GM18909 (cell line): ENCODE data around the gene CLGN.

Experiments
- ATAC-seq: cut with Tn5 transposase; IDR thresholded peaks from one replicate; pipeline ENCODE4 v1.9.1; 2021; ENCODE audit warnings: mild to moderate bottlenecking; ENCODE audit not compliant: unreplicated experiment, poor library complexity

CLGN gene

DNA sequence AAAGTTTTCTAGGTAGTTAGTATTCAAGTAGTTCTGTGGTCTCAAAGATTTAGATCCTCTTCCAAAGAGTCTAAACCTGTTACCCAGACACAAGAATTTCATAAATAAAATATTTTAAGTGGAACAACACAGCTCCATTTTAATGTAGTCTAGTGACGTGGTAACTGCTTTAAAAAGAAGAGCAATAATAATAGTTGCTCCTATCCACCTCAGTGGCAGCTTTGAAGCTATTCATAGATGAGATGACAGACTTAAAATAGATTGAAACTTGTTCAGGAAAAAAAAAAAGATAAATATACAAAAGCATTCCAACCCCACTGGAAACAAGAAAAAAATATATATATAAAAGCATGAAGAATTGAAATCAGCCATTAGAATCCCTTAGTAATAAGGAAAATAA is 39.4 kb downstream of the CLGN start:
- ATAC-seq, result no peak

DNA sequence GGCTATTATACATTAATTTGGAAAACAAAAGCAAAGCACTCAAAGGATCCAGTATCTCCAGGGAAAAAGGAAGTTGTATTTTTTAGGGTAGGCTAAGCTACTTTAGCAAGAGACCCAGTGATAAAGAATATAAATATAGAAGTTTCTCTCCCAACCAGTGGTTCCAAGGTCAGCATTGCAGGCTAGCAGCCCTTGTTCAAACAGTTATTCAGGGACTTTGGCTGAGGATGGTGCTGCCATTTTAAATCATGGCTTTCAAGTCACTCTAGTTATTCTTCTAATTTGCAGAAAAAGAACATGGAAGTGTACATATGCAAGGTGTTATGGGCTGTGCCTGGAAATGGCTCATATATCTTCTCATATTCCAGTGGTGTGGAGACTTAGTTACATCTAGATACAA is 44.7 kb downstream of the CLGN start:
- no peak for ATAC-seq

DNA sequence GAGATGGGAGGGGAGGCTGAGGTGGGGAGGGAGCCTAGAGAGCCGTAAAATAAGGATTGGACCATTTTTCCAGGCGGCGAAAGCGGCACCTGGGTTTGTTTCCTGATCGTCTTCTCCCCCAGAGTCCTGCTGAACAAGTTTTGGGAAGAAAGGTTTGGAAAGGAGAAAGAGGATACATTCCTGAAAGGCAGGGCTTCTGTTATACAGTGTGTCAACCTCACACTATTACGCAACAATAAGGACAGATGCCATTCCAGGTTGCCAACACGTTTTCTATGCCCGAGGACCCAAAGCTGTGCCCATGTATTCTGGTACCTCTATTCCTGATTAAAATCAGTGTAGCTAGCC is 53.3 kb downstream of the CLGN start:
- ATAC-seq, result no peak

DNA sequence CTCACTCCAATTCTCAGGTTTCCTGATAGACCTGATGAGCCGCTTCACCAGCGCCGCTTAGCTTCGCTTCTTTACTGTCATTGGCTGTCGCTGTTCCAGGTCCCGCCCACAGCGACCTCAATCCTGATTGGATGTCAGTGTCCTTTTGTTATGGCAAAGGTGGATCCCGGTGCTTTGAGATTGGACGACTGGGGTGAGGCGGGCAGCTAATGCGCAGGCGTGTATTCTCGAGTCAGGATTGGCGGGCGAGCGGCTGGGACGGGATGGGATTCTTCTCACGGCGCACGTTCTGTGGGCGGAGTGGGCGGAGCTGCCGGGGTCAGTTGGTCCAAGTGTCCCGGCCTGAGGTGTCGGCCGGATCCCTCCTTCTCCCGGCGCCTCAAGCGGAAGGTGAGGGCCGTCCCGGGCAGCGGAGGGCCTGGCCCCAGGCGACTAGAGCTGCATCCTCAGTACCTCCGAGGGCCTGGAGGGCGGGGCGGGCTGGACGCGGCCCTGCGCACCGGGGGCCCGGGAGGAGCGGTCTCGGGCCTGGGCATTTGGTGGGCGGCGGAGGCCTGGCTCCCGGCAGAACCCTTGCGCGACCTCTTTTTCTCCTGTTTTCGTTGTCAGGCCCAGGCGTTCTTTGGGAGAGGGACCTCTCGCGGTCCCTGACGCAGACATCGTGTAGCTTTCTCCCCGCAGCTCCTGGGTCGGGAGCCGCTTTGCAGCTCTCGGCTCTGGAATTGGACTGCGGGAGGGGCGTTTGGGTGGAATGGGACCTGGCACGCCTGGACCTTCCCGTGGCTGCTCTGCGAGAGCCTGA is 53.9 kb downstream of the CLGN start, which contains the start of gene SCOC:
Gene SCOC, plus strand, starts transcription at position 319 of the 802 bp plus-strand sequence. CDS start 5,525 bp downstream, outside the sequence.
- ATAC-seq, result peak; percentile 97

DNA sequence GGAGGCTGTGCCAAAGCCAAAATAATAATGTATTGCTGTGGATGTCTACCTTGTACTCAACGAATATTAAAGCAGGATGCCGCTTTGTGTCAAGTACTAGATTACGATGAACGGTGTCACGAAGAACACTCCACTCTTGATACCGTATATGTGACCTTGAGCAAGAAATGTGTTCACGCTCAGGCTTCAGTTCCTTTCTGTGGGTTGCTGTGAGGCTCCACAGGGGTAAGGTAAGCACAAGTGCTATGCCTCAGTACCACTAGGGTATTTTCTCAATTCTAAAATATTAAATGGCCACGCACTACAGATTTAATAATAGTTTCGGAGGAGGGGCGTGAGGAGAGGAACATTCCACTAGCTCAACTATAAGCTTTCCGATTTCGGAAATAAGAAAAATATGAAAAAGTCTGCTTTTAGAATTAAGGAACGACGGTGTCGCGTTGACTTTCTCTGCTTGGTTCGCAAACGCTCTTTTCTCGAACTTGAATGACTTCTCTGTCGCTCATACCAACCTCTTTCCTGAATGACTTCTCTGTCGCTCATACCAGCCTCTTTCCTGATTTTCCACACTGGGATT is 54.6 kb downstream of the CLGN start:
- ATAC-seq, result peak; percentile 65

DNA sequence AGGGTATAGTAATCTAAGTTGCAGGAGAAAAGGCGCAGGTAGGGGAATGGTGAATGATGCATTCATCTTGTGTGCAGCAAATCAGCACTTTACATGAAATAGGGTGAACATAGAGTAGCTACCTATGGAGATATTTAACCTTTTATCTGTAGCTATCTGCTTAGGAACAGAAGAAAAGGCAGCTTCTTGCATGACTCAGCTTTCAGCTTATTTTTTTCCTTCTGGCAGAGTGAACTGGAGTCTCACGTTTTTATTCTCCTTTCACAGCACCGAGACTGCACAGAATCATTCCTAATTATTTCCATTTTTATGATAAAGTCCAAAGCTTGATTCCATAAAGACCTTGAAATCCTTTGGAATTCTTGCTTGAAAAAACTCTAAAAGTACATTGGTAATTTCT is 58.8 kb downstream of the CLGN start:
- no peak for ATAC-seq

DNA sequence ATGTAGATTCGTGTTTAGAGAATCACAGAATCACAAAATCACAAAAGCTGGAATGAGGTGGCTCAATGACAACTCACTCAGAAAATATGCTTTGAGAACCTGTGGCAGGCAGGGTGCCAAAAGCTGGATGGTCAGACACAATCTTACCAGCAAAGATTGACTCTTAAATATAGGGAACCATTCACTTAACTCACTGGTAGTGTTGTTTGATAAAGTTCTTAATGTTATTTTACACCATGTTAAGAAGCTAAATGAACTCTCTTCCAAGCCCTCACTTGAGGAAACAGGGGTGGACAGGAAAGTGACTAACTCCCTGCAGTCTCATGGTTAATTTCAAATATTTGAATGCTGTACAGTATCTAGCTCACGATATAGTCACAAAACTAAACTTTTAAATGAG is 59.7 kb downstream of the CLGN start:
- ATAC-seq, result no peak

DNA sequence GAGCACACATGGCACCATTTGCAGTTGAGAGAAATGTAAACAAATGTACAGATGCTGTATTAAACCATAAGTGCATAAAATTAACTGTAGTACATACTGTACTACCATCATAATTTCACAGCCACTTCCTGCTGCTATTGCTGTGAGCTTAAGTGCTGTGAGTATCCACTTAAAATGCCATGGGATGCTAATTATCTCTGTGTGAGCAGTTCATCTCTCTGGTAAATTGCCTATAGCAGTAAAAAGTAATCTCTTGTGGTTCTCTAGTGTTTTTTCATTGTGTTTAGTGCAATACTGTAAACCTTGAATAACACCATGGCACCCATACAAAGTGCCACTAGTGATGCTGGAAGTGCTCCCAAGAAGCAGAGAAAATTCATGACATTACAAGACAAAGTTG is 63.9 kb downstream of the CLGN start:
- no peak for ATAC-seq

DNA sequence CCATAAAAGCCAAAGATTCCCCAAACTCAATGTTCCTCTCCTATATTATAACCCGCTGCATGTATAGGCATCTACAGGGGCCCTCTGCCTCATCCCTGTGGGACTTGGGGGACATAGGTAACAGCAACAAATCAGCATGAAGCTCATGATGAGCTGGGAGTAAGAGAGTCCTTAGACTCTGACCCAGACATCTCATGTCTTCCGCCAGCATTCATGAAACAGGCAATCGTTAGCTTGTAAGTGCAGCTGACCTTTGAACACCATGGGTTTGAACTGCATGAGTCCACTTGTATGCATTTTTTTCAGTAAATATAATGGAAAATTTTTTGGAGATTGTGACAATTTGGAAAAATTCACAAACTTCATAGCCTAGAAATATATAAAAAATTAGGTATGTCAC is 64.4 kb downstream of the CLGN start:
- no peak for ATAC-seq

DNA sequence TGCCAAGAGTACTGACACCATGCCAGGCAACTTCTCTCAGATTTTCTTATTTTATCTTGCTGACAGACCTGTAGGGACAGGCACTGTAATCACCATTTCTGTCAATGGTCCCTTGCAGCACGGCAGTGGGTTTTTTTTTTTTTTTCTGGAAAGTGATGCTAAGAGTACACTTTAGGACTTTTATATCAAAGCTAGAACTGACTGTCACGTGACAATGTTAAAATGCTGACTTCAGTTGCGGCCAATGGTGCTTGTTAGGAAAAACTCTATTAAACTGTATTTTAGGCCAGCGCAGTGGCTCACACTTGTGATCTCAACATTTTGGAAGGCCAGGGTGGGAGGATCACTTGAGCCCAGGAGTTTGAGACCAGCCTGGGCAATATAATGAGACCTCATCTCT is 66.3 kb downstream of the CLGN start:
- ATAC-seq, result no peak

DNA sequence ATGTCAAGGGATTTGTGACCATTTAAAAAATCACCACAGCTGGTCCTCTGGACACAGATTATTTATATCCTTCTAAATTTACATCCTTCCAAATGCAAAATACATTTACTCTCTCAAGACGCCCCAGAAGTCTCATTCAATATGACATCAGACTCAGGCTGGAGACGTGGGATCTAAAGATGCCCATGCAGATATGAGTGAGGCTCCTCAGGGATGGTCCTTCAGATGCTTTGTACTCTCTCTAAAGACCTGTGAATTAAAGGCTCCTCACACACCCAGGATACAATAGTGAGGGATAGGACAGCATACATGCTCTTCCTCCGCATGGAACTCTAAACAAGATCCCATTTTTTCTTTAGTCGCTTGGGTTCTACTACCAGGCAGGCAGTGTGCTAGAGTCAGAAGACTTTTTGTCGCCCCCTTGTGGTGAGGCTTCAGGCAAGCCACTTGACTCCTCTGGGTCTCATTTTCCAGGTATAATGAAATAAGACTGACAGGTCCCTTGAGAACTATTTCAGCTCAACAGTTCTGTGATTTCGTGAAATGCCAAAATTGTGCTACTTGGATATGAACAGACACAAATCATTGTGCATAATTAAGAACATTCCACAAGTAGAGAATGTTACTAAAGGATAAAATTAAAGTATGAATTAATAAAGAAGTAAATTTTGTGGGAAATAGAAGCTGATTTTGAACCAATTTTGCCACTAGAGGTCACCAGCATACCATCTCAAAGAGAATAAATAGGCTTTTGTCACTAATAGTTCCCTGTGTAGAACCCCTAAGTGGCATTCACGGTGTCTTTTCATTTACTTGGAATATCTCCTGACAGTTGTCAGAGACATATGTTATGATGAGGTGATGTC is 67.7 kb downstream of the CLGN start:
- peak; percentile 97 for ATAC-seq

DNA sequence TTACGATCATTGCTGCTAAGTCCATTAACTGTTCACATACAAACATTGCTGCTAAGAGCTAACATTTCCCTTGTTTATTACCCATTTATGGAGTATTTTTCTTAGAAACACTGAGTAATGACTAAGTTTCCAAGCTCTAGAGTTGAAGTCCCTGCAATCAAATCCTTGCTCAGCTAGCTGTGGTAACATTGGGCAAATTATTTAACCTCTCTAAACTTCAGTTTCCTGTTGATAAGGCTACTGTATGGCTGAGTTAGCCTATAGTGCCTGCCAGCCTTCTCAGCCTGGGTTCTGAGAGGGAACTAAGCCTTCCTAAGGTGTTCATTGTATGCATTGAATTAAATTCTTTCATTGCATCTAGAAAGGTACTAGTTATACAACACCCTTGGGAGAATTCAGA is 69.2 kb downstream of the CLGN start:
- no peak for ATAC-seq

DNA sequence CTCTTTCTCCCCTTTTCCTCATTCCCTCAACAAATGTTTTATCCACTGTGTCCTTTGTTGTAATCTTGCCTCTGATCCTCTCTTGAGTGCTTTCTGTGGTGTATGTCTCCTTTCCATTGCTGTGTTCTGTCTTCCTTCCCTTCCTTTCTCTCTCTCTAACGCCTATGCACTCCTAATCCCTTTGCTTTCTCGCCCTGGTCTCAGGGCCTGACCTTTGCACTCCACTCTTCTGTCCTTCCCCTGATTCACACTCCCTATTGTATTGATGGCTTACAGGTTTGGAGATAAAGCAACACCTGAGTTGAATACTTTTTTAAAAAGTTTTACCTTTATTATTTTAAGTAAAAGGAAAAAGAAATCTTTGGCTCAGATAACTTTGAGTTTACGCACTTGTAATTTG is 69.6 kb downstream of the CLGN start:
- ATAC-seq, result no peak

DNA sequence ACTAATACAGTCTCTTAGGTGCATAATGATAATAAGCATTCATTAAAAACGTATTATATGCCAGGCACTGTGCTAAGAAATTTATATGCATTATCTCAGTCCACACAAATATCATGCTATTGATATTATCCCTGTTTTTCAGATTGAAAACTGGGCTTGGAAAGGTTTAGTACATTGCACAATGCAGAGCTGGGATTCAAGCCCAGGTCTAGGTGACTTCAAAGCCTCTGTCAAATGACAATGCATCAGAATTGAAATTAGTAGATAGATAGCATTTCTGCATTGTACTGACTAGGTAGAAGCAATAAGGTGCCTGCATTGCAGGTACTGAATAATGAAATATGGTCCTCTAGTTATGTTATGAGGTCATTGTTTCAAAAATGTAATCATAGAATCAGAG is 72.2 kb downstream of the CLGN start:
- no peak for ATAC-seq

DNA sequence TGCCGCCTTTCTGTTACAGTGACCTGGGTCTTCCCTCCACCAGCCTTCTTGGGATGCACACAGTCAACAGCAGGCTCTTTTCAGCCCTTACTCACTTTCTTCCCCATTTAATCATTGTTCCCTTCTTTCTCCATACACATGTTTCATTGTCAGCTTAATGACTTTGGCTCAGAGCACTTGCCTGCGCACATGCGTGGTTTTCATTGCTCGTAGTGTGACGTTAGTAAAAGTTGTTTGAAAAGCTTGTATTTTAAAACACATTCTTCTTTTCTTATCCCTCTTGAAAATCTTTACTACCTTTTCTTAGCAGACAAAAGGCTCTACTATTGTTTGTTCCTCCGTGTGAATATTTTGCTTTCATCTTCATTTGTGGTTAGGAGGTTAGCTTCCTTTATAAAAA is 73.7 kb downstream of the CLGN start:
- no peak for ATAC-seq

DNA sequence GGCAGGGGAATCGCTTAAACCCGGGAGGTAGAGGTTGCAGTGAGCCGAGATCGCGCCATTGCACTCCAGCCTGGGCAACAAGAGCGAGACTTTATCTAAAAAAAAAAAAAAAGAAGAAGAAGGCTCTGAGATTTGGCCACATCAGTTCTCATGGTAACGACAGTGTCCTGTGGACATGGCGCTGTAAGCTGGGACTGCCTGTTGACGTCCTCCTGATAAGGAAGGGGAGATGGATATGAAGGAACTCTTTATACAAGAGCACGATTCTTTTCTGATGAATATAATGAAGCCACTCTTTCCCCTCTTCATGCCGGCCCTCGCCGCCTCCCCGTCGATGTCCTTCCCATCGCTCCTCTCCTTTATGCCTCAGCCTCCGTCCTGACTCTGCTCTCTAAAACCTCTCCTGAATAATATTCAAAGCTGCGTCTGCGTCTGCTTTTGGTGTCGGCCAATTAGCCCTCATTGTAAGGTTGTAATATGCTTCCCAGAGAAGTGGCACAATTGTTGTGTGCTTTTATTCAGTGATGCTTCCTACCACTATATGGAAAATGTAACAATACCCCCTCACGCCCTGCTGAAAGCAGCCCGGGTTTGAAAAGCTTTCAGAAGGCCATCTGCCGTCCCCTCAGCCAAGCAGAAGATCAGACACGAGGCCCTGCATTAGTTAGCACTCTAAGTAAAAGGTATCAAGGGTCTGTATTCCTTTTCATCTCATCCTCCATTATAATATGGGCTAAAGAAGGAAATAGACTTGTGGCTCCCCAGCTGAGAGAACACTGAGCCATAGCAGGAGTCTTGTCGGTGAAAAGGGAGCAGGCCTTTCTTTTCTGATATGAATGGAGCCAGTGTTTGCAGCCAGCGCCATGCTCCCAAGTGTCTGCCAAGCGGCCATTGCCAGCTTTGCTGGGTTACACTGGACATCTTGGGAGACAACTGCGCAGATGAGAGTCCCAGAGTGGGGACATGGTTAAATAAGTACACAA is 76.1 kb downstream of the CLGN start:
- ATAC-seq, result no peak

DNA sequence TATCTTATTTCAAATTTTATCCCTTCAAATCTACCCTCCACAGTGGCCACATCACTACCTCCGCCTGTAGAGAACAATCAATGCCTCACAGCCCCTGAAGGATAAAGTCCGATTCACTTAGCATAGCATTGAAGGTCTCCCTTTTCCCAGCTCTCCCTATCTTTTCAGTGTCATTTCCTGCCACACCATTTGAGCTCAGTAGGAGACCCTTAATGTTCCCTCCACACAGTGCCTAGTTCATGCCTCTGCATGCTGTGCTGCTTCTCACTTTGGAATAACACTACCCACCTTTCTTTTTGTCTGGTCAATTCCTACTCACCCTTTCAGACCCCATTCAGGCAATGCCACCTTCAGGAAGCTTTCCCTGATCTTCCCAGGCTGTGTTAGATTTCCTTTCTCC is 77.6 kb downstream of the CLGN start:
- no peak for ATAC-seq

DNA sequence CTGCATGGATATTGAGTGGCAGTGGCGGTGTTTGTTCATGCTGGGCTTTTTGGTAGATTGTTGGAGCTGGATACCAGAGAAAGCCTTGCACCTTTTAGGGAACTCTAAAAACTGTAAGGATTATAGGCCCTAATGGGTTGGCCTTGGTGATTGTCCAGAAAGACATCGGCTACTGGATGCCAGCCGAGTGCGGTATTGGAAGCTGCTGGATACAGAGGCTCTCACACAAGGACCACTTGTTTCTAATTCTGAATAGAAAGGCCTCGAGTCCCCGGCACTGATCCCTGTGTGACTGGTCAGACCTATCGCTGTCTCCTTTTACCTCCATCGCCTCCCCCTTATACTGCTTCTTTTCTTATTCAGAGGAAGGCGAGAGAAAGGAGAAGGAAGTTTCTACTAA is 81.3 kb downstream of the CLGN start:
- no peak for ATAC-seq

DNA sequence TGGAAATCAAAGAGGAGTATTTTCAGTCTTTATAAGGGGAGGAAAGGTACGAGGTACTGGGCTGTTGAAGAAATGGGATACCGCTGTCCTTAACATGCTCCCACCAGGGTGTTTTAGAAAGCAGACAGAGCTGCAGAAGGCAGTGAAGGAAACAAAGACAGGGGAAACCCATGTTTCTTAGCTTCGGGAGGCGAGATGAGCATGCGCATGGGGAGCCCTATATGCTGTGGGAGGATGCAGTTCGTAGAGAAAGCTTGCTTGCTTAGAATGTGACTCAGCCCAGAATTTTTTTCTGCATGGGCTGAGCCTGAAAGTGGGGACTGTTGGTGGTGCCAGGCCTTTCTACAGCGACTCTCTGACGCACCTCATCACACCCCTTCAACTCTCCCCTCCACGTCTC is 82.8 kb downstream of the CLGN start:
- no peak for ATAC-seq

DNA sequence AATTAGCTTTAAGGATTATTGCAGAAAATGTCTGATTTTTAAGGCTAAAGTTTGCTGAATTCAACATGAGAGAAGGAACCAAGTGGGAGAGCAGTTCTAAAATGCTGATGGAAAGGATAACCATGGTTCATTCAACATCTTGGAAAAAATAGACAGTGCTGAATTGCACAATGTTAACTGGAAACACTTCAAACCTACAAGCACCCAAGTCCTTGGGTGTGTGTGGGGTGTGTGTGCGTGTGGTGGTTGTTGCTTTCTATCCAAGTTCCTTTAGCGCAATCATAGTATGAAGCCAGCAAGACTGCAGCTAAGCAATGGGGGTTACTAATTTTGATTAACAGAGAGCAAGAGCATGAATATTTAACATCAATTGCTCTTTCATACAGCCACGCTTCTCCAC is 83.3 kb downstream of the CLGN start:
- no peak for ATAC-seq
